SU-DHL-6 (cell line): Measurements from ENCODE around the gene YKT6.

ENCODE experiments used
- H2AFZ ChIP-seq: fragments of 200-600 bp; sonication (generic); 2 replicates; pipeline ENCODE4 v1.6.1; 2014; ENCODE audit warnings: low read depth, mild to moderate bottlenecking, moderate library complexity, mixed read lengths, antibody characterized with exemption, low read length; ENCODE audit not compliant: severe bottlenecking
- H3F3A ChIP-seq: fragments of 200-600 bp; shearing (Covaris generic); 2 replicates; pipeline ENCODE4 v1.6.0; 2016; ENCODE audit warnings: antibody characterized with exemption, mild to moderate bottlenecking; ENCODE audit not compliant: insufficient read depth
- H3K27ac ChIP-seq: fragments of 200-600 bp; sonication (generic); 2 replicates; pipeline ENCODE4 v1.5.1; 2016; ENCODE audit warnings: low read depth, mild to moderate bottlenecking, low read length, moderate library complexity, mixed read lengths
- H3K27me3 ChIP-seq: fragments of 200-600 bp; sonication (generic), shearing (Covaris generic); 2 replicates; pipeline ENCODE4 v1.6.0; 2014; ENCODE audit warnings: mild to moderate bottlenecking, low read length
- H3K36me3 ChIP-seq: fragments of 200-600 bp; sonication (generic); 2 replicates; pipeline ENCODE4 v1.6.1; 2014; ENCODE audit warnings: mild to moderate bottlenecking, low read length, mixed read lengths
- H3K4me2 ChIP-seq: fragments of 300-600, 200-600 bp; shearing (Covaris generic), sonication (generic); 2 replicates; pipeline ENCODE4 v1.6.0; 2014; ENCODE audit warnings: low read length, low read depth, mild to moderate bottlenecking; ENCODE audit not compliant: poor library complexity, severe bottlenecking
- H3K4me3 ChIP-seq: fragments of 200-600 bp; sonication (generic); 2 replicates; pipeline ENCODE4 v1.5.1; 2014; ENCODE audit warnings: antibody characterized with exemption, low read length, mild to moderate bottlenecking, mixed read lengths; ENCODE audit not compliant: insufficient read depth, poor library complexity, severe bottlenecking
- H3K79me2 ChIP-seq: fragments of 200-600 bp; sonication (generic); 2 replicates; pipeline ENCODE4 v1.6.1; 2014; ENCODE audit warnings: mild to moderate bottlenecking, low read length, moderate library complexity; ENCODE audit not compliant: insufficient read depth
- H3K9ac ChIP-seq: fragments of 200-600 bp; sonication (generic); 2 replicates; pipeline ENCODE4 v1.7.0; 2014; ENCODE audit warnings: mild to moderate bottlenecking, low read length
- H3K9me2 ChIP-seq: fragments of 200-600 bp; sonication (generic); replicated peaks from 2 replicates; pipeline ENCODE4 v1.6.1; 2014; ENCODE audit warnings: low read length; ENCODE audit not compliant: insufficient read depth
- H3K9me3 ChIP-seq: fragments of 200-600 bp; sonication (generic); 2 replicates; pipeline ENCODE4 v1.6.1; 2014; ENCODE audit warnings: low read length, mixed read lengths; ENCODE audit not compliant: insufficient read depth
- H4K20me1 ChIP-seq: fragments of 200-600 bp; sonication (generic); 2 replicates; pipeline ENCODE4 v1.6.1; 2014; ENCODE audit warnings: low read depth, mild to moderate bottlenecking, antibody characterized with exemption, low read length, moderate library complexity, mixed read lengths
- CTCF ChIP-seq: fragments of 200-600 bp; sonication (generic); IDR thresholded peaks from one replicate; pipeline ENCODE4 v1.5.1; 2017; ENCODE audit warnings: antibody characterized with exemption, mild to moderate bottlenecking, low read length, moderate library complexity; ENCODE audit not compliant: insufficient read depth, poor library complexity, severe bottlenecking
- EZH2phosphoT487 ChIP-seq: fragments of 200-600 bp; sonication (generic), shearing (Covaris generic); conservative IDR thresholded peaks from 2 replicates; pipeline ENCODE4 v1.6.1; 2018; ENCODE audit warnings: mild to moderate bottlenecking, antibody characterized with exemption, low read length, moderate library complexity, mixed read lengths

Gene YKT6

DNA sequence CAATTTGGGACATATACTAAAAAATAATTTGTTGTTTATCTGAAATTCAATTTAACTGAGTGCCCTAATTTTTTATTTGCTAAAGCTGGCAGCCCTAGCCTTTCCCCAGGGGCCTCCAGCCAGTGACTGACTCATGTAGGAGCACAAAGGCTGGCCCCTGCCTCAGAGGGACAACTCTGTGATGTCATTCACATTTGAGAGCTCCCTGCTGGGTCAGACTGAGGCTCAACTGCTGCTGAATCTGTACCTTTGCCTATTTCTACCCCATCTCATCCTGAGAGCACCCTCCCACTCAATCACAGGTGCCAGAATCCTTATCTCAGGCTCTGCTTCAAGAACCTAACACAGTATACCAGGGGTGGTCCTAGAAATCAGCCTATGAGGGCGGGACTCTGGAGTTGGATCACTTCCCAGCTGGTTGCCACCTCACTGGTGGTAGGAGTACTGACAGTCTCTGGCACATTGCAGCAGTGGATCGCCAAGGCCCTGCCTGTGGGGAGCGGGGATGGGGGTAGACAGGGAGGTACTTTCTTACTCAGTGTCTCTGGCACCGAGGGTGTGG is 23.1 kb upstream of the YKT6 start:
- Histone ChIP-seq H4K20me1 (no peaks in the 10 kb centered on the region), H3F3A (no peaks in the 10 kb centered on the region), H3K9ac (no peak overlapping the region), H3K36me3 (no peaks in the 10 kb centered on the region), H3K9me3 (peaks cover 10% of the 10 kb centered on the region; the same call in 1 of the 2 replicates), H3K4me3 (no peak overlapping the region), H3K27ac (no peak overlapping the region), H3K27me3 (0 out of 2 replicates have a peak, but pooled peaks cover 3% of the 10 kb centered on the region), H3K4me2 (no peak overlapping the region), H2AFZ (no peak overlapping the region), H3K79me2 (no peaks in the 10 kb centered on the region), H3K9me2 (no peaks in the 10 kb centered on the region)
- no peak for TF ChIP-seq CTCF
- no peak for TF ChIP-seq EZH2phosphoT487

DNA sequence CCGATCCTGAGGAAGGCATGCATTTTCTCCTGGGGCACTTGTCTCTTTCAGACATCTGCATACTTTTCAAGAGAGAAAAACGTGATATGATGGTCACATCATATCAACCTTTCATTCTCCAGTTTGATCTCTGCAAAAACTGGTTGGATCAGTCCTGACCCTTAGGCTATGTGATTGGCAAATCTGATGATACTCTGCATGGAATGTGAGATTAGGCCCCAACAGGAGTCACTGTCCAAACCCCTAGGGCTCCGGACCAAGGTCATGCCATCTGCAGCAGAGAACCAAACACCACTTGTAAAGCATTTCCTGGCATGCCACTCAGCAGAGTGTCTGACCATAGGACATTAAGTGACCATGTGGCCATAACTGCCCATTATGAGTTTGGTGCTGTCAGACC is 20.1 kb upstream of the YKT6 start:
- Histone ChIP-seq H3K27me3 (0 out of 2 replicates have a peak, but pooled peaks cover 5% of the 10 kb centered on the region), H3K36me3 (no peaks in the 10 kb centered on the region), H3K79me2 (no peaks in the 10 kb centered on the region), H3K4me2 (no peak overlapping the region), H3K9me2 (no peaks in the 10 kb centered on the region), H4K20me1 (no peaks in the 10 kb centered on the region), H3F3A (no peaks in the 10 kb centered on the region), H3K9ac (no peak overlapping the region), H2AFZ (no peak overlapping the region), H3K27ac (no peak overlapping the region), H3K4me3 (no peak overlapping the region), H3K9me3 (peaks cover 18% of the 10 kb centered on the region; the same call in 1 of the 2 replicates)
- no peak for TF ChIP-seq CTCF
- TF ChIP-seq EZH2phosphoT487: no peak

- no peaks in the 10 kb centered on the region for H3F3A ChIP-seq
- H3K36me3 ChIP-seq: no peaks in the 10 kb centered on the region
- H3K27me3 ChIP-seq: 0 out of 2 replicates have a peak, but pooled peaks cover 5% of the 10 kb centered on the region
- H3K9me3 ChIP-seq: peaks cover 18% of the 10 kb centered on the region; the same call in 1 of the 2 replicates
- H2AFZ ChIP-seq: no peak overlapping the region
- H3K27ac ChIP-seq: no peak overlapping the region
- H3K79me2 ChIP-seq: no peaks in the 10 kb centered on the region
- TF ChIP-seq CTCF: no peak
- no peak for TF ChIP-seq EZH2phosphoT487
- H4K20me1 ChIP-seq: no peaks in the 10 kb centered on the region
- H3K4me2 ChIP-seq: no peak overlapping the region
- no peaks in the 10 kb centered on the region for H3K9me2 ChIP-seq
- H3K4me3 ChIP-seq: no peak overlapping the region
- no peak overlapping the region for H3K9ac ChIP-seq
These were observed 18.0 kb upstream of the YKT6 start for GRCh38 chr7:44182827-44183226.
